Measurements from ENCODE around the gene OSGEPL1. TPM values are rescaled to one million over a fixed set of nuclear protein-coding genes. Genes with fewer than 3 reads are reported as not detected.
"Not testable (repeated sequence)": the region's sequence is repeated elsewhere in the genome, so short reads cannot be mapped to it uniquely, and the experiment has no call there.

The OSGEPL1 gene
- polyA plus RNA-seq, 4 donors = 15.6 to 26.2 (median 20.1) TPM

DNA sequence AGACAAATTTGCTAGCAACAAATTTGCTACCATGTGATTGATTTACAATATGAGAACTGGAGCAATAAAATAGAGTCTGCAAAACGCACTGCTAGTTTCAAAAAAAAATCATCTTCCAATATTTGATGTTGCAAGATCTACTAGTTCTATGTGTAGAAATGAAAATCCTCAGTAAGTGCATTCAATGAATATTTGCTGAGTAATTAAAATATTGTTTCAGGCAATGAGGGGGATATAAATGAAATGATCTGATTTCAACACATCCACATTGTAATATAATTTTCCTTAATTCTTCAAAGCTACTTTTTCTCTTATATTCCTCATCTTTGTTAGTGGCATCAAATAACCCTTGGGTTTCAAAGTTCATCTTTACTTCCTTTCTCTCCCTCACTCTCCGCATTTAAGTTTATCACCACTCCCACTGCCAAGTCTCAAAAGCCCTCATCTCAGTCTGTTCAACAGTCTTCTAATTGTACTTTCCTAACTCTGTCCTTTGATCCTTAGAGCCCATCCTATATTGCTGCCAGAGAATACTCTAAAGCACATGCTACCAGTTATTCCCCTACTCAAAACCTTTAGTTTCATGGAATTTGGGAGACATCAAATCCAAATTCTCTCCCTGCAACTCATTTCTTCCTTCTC lies 6.2 kb downstream of the OSGEPL1 start:
- DNase-seq (ENCODE audit: low read depth in 4 of 4, low spot score in 2 of 4) = no peak

DNA sequence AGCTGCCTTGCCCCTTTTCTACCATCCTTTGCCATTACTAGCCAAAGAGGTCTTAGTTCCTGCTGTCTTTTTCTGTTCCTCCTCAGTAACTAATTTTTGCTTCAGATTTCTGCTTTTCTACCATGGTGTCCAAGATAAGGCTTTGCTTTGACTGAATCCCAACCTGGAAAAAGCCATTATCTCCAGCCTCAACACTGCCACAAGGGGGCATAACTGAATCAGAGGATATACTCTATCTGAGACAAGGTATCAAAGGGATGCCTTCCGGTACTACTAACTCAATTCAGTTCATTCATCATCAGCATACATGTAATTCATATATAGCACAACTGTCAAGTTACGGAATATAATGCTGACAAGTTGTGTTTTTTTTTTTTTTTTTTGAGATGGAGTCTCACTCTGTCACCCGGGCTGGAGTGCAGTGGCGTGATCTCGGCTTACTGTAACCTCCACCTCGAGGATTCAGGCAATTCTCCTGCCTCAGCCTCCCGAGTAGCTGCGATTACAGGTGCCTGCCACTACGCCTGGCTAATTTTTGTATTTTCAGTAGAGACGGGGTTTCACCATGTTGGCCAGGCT lies 11.4 kb downstream of the OSGEPL1 start:
- peak in 1 of 4 donors; percentile 2 for DNase-seq (ENCODE audit: low read depth in 4 of 4, low spot score in 2 of 4)

DNA sequence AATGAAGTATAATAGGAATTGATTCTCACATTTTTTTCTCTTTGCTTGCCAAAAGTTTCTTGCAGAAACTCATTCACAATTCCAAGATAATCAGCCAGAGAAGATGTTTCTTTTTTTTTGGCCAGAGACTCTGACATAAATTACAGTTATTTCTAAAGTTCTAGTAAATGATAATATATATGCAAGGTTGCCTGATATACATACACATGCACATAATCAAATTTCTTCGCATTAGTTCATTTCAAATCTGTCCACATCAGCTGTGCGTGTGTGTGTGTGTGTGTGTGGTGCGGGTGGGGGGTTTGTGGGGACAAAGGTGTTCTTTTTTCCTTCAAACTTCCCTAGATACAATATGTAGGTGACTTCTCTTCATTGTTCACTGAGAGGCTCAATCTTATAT lies 33.2 kb downstream of the OSGEPL1 start:
- no peak for DNase-seq (ENCODE audit: low read depth in 4 of 4, low spot score in 2 of 4)

DNA sequence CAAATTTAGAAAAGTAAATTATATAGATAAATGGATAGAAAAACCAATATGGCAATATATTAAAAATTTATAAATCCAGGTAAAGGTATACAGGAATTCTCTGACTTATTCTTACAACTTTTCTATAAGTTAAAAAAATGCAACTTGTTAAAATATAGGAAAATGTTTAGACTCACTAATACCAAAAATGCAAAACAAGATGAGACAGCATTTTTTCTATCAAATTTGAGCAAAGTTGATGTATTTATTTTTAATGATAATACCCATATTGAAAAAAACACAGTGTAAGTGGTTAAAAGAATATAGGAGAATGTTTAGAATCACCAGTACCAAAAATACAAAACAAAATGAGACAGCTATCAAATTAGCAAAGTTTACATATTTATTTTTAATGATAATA lies 35.7 kb downstream of the OSGEPL1 start:
- DNase-seq (ENCODE audit: low read depth in 4 of 4, low spot score in 2 of 4) = no peak

DNA sequence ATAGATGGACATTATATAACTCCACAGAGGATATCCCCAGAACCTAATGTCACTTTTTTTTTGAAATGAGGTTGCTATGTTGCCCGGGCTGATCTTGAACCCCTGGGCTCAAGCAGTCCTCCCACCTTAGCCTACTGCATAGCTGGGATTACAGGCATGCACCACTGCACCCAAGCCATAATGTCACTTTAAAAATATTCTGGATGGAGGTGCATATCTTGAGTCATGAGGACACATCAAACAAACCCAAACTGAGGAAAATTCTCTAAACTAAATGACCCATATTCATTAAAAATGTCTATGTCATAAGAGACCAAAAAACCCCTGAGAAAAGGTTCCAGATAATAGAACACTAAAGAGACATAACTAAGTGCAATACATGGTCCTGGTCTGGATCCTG lies 36.3 kb downstream of the OSGEPL1 start:
- DNase-seq (ENCODE audit: low read depth in 4 of 4, low spot score in 2 of 4) = no peak

DNA sequence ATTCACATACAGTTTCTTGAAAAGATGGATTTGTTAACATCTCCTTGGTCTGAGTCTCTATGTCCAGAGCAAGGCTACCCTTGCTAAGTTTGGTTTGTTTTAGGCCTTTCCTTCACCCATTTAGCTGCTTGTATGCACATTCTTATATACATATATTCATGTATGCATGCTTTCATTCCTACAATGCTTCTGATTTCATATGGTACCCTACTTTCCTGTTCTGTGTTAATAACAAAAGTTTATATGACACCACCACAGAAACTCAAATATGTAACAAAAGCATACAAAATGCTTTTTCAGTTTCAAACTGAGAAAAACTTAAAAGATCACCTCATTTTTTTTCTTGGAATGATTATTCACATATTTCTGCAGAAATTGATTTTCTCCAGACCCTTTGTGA lies 39.4 kb downstream of the OSGEPL1 start:
- no peak for DNase-seq (ENCODE audit: low read depth in 4 of 4, low spot score in 2 of 4)

DNA sequence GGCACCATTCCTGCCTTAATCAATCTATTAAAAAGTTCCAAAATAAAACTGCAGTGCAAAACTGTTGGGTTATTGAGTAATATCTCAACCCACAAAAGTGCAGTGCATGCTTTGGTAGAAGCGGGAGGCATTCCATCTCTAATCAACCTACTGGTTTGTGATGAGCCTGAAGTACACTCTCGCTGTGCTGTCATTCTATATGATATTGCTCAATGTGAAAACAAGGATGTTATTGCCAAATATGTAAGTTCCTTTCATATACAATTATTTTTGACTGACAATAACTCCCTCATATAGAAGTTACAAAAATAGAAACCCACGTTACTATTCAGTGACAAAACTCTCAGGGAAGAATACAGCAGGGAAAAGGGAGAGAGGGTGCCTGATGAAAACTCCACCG lies 43.0 kb downstream of the OSGEPL1 start:
- DNase-seq (ENCODE audit: low read depth in 4 of 4, low spot score in 2 of 4) = no peak

DNA sequence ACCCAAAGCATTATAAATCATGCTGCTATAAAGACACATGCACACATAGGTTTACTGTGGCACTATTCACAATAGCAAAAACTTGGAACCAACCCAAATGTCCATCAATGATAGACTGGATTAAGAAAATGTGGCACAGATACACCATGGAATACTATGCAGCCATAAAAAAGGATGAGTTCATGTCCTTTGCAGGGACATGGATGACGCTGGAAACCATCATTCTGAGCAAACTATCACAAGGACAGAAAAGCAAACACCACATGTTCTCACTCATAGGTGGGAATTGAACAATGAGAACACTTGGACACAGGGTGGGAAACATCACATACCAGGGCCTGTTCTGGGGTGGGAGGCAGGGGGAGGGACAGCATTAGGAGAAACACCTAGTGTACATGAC lies 45.0 kb downstream of the OSGEPL1 start:
- DNase-seq (ENCODE audit: low read depth in 4 of 4, low spot score in 2 of 4) = not testable (repeated sequence)

DNA sequence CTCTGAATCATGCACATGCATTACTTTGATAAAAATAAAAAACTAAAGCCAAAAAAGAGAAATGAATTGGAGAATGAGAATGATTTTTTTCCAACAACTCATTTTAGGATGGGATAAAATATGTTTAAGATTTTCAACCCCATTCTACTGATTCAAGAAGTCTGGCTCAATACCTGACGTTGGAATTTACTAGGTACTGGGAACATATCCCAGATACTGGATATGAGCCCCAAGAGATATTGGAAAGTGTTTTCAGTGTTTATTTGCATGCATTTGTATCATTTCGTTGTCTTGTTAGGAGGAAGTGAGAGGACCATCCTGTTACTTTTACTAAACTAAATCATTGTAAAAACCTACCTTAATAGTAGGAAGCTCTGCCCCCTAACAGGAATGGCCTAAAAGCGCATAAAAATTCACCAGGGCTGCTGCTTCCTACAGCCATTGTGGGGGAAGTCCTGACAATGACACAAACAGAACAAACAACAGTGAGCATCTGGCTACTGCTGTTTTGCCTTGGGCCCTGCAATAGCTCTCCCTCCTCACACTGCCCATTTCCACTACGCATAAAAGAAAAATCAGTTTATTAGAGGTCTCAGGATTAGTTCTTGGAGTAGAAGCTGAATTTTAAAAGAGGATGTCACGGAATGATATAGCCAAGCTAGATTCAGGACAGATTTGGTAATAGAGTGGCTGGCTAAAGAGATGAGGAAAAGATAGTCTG lies 52.9 kb downstream of the OSGEPL1 start:
- no peak for DNase-seq (ENCODE audit: low read depth in 4 of 4, low spot score in 2 of 4)

DNA sequence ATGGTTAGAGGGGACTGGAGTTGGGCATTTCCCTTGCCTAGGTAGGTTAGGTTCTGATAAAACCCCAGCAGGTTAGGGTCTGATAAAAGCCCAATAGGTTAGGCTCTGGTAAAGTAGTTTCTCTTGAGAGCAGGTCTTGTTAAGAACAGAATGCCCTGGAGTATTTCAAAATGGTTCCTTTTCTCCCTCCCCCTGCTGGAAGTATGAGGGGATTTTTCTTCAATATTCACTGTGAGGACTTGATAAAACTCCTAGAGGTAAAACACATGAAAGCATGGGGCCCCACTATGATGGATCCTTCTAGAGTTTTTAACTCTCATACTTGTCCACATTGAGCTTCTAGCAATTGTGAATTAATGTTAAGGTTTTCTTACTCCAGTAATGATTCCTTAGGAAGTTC lies 60.5 kb downstream of the OSGEPL1 start:
- DNase-seq (ENCODE audit: low read depth in 4 of 4, low spot score in 2 of 4) = no peak

DNA sequence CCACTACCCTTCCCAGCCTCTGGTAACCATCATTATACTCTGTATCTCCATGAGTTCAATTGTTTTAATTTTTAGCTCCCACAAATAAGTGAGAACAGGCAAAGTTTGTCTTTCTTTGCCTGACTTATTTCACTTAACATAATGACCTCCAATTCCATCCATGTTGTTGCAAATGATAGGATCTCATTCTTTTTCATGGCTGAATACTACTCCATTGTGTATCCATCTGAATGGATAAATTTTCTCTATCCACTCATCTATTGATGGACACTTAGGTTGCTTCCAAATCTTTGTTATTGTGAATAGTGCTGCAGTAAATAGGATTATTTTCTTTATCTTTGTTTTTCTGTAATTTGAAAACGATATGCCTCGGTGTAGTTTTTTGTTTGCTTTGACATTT lies 61.9 kb downstream of the OSGEPL1 start:
- DNase-seq (ENCODE audit: low read depth in 4 of 4, low spot score in 2 of 4) = no peak

DNA sequence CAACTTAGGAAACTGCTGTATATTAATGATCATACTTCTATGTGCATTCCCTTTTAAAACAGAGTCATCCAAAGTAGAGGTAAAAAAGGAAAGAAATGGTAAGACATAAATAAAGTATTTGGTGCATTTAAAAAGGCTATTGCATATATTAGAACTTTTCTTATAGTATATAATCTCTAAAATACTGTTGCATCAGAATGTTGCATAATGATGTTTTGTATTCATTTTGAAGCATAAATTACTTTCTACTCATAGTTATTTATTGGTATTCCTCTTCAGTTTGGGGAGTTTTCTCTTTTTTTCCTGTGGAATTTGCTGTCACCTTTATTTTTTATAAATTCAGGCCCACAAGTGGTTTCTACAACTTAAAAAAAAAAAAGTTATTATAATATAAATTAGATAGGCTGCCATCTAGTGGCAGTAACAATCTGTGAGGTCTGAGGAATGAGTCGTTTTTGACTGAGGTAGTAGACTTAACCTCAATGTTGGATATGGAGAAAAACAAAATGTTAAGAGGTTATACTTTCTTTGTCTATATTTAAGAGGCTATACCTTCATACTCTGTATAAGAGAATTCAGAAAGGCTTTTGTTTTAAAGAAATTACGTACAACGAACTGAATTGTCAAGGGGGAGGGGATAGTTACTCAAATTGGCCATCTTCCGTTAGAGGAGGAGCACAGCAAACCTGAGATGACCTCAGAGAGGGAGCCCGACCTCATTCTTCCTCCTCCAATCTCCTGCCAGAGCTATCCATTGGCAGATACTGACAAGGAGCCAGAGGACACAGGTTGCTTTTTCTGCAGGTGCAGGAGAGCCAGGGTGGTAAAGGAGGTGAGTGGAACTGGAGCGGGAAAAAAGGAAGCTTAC lies 64.3 kb downstream of the OSGEPL1 start:
- peak in 1 of 4 donors; percentile 45 for DNase-seq (ENCODE audit: low read depth in 4 of 4, low spot score in 2 of 4)

Other genes starting within 250 kb of the OSGEPL1 start
- gene SLC40A1, start 182.0 kb downstream of the OSGEPL1 start, polyA plus RNA-seq (ENCODE audit: insufficient read length in 4 of 4) = 100 to 1,000 TPM; 100 to 172 (median 120) TPM
- 10 to 100 TPM; 53.6 to 63.4 (median 59.9) TPM for gene ASNSD1, start 101.3 kb downstream of the OSGEPL1 start, polyA plus RNA-seq (ENCODE audit: insufficient read length in 4 of 4)
- 10 to 100 TPM in 2 of 4 donors, 1 to 10 TPM in 2; 6.6 to 15.8 (median 11.6) TPM for gene ANKAR, start 88.1 kb downstream of the OSGEPL1 start, polyA plus RNA-seq (ENCODE audit: insufficient read length in 4 of 4)
- 100 to 1,000 TPM in 2 of 4 donors, 10 to 100 TPM in 2; 74.0 to 110 (median 97.4) TPM for gene ORMDL1, start 21.5 kb upstream of the OSGEPL1 start, polyA plus RNA-seq (ENCODE audit: insufficient read length in 4 of 4)
- 10 to 100 TPM; 30.8 to 50.8 (median 39.6) TPM for gene PMS1, start 21.7 kb upstream of the OSGEPL1 start, polyA plus RNA-seq (ENCODE audit: insufficient read length in 4 of 4)